Stimulated activated CD4-positive, alpha-beta T cell treated with anti-CD3 and anti-CD28 coated beads, Interleukin-12 subunit alpha, Interleukin-12 subunit beta, amount 100 ng/mL, for 4 hours (primary cell): ENCODE results near the gene VAPA.

Experiments
- DNase-seq: peaks from one replicate; pipeline ENCODE4 v3.0.0-alpha.2; 2020

VAPA gene

GRCh38 chr18:9984080-9984479 is 70.3 kb downstream of the VAPA start:
- DNase-seq = no peak

GRCh38 chr18:9985641-9986040 is 71.8 kb downstream of the VAPA start:
- DNase-seq = no peak

GRCh38 chr18:9986156-9986930 is 72.5 kb downstream of the VAPA start:
- no peak for DNase-seq

- DNase-seq = no peak
These were observed 73.5 kb downstream of the VAPA start for GRCh38 chr18:9987345-9987744.

GRCh38 chr18:9987931-9988330 is 74.1 kb downstream of the VAPA start:
- DNase-seq = no peak

GRCh38 chr18:9988665-9989064 is 74.8 kb downstream of the VAPA start:
- DNase-seq = no peak

- DNase-seq = no peak
These were observed 75.7 kb downstream of the VAPA start for GRCh38 chr18:9989481-9989880.

GRCh38 chr18:9991011-9992000 is 77.5 kb downstream of the VAPA start:
- no peak for DNase-seq

GRCh38 chr18:9992300-9992972 is 78.6 kb downstream of the VAPA start:
- no peak for DNase-seq

- DNase-seq = no peak
These were observed 79.2 kb downstream of the VAPA start for GRCh38 chr18:9992973-9993520.

- DNase-seq = no peak
These were observed 79.8 kb downstream of the VAPA start for GRCh38 chr18:9993521-9994025.

- DNase-seq = no peak
These were observed 80.3 kb downstream of the VAPA start for GRCh38 chr18:9994026-9994570.

- no peak for DNase-seq
These were observed 81.0 kb downstream of the VAPA start for GRCh38 chr18:9994701-9995235.

- no peak for DNase-seq
These were observed 81.8 kb downstream of the VAPA start for GRCh38 chr18:9995631-9996030.

GRCh38 chr18:9996094-9996493 is 82.3 kb downstream of the VAPA start:
- no peak for DNase-seq

- no peak for DNase-seq
These were observed 83.9 kb downstream of the VAPA start for GRCh38 chr18:9997711-9998110.

- DNase-seq = no peak
These were observed 84.5 kb downstream of the VAPA start for GRCh38 chr18:9998330-9998729.

- DNase-seq = no peak
These were observed 88.5 kb downstream of the VAPA start for GRCh38 chr18:10002280-10002679.

- no peak for DNase-seq
These were observed 89.5 kb downstream of the VAPA start for GRCh38 chr18:10003281-10003680.

- DNase-seq = no peak
These were observed 90.0 kb downstream of the VAPA start for GRCh38 chr18:10003866-10004265.

- no peak for DNase-seq
These were observed 92.6 kb downstream of the VAPA start for GRCh38 chr18:10006311-10006893.
